GM12878 (cell line): Measurements from ENCODE around the gene RRP12. TPM values are rescaled to one million over a fixed set of nuclear protein-coding genes. Genes with fewer than 3 reads are reported as not detected.

ENCODE experiments used
- ATAC-seq: fragments of 200-7000 bp; cut with Tn5 transposase; 3 replicates; pipeline ENCODE4 v1.9.1; 2020; ENCODE audit warnings: mild to moderate bottlenecking, moderate library complexity
- BruUV-seq: library from RNA; stranded (reverse); fragments of 400-500 nt; replicated peaks from 2 replicates; lab custom pipeline; 2021; lab: Mats Ljungman, UMichigan
- CTCF ChIA-PET: fragments of 300-600 bp; sonication (Branson Sonifier 250); formaldehyde crosslinking; extraction: SDS; loops from one replicate; lab custom pipeline; 2021; ENCODE audit warnings: inconsistent platforms; lab: Yijun Ruan, JAX
- POLR2A ChIA-PET: fragments of 350-600 bp; formaldehyde crosslinking; extraction: SDS; loops from one replicate; lab custom pipeline; 2021; ENCODE audit warnings: inconsistent platforms; lab: Charles Lee
- RAD21 ChIA-PET: fragments of 300-600 bp; sonication (Branson Sonifier 250); formaldehyde crosslinking; loops from one replicate; lab custom pipeline; 2023; ENCODE audit warnings: antibody characterized with exemption; ENCODE audit not compliant: unreplicated experiment; lab: Charles Lee
- SMC1A ChIA-PET: fragments of 300-600 bp; sonication (Branson Sonifier 250); formaldehyde crosslinking; loops from one replicate; lab custom pipeline; 2023; ENCODE audit not compliant: unreplicated experiment, uncharacterized antibody; lab: Charles Lee
- DNase-seq: peaks from one replicate; pipeline ENCODE4 v3.0.0-alpha.2; 2011; ENCODE audit warnings: low read depth, low spot score
- FAIRE-seq: peaks from 3 replicates; lab custom pipeline; 2011; peaks lifted over from hg19 to GRCh38; lab: Jason Lieb, UNC
- H2AFZ ChIP-seq: 2 replicates; pipeline ENCODE4 v1.6.0; 2011; ENCODE audit warnings: low read depth, low read length, control low read depth; ENCODE audit not compliant: control insufficient read depth
- H3K27ac ChIP-seq: 2 replicates; pipeline ENCODE4 v1.5.1; 2011; ENCODE audit warnings: control low read depth; ENCODE audit not compliant: control insufficient read depth, insufficient read depth
- H3K27me3 ChIP-seq, 2 experiments: replicated peaks in 1 of 2; 2 replicates each; pipeline versions ENCODE4 v1.6.0 to v1.6.1; 2011; ENCODE audit warnings: low read length in 1 of 2; ENCODE audit not compliant: control insufficient read depth in 2 of 2, insufficient read depth in 2 of 2
- H3K36me3 ChIP-seq, 2 experiments: 2 replicates each; pipeline ENCODE4 v1.5.1; 2011; ENCODE audit warnings: low read length in 1 of 2; ENCODE audit not compliant: control insufficient read depth in 2 of 2, insufficient read depth in 2 of 2
- H3K4me1 ChIP-seq: 2 replicates; pipeline ENCODE4 v1.6.1; 2011; ENCODE audit warnings: mild to moderate bottlenecking, low read length, moderate library complexity, mixed read lengths; ENCODE audit not compliant: control insufficient read depth, insufficient read depth
- H3K4me2 ChIP-seq: 2 replicates; pipeline ENCODE4 v1.6.0; 2011; ENCODE audit warnings: control low read depth; ENCODE audit not compliant: control insufficient read depth, insufficient read depth
- H3K4me3 ChIP-seq: fragments of 200-600 bp; sonication (generic); 2 replicates; pipeline ENCODE4 v1.5.1; 2016
- H3K79me2 ChIP-seq: 2 replicates; pipeline ENCODE4 v1.6.0; 2011; ENCODE audit warnings: low read length; ENCODE audit not compliant: control insufficient read depth, insufficient read depth
- H3K9ac ChIP-seq: 2 replicates; pipeline ENCODE4 v1.8.0; 2011; ENCODE audit warnings: low read length, control low read depth, mixed read lengths; ENCODE audit not compliant: control insufficient read depth, insufficient read depth
- H3K9me3 ChIP-seq: replicated peaks from 3 replicates; pipeline ENCODE4 v1.5.1; 2011; ENCODE audit warnings: mild to moderate bottlenecking, low read length; ENCODE audit not compliant: control insufficient read depth, insufficient read depth
- H4K20me1 ChIP-seq: 2 replicates; pipeline ENCODE4 v1.6.0; 2011; ENCODE audit not compliant: control insufficient read depth, insufficient read depth
- BCL3 ChIP-seq: IDR thresholded peaks from 2 replicates; pipeline ENCODE4 v1.6.1; 2011; ENCODE audit warnings: borderline replicate concordance, low read depth, mild to moderate bottlenecking, moderate library complexity, low read length; ENCODE audit not compliant: insufficient read depth, poor library complexity, severe bottlenecking
- CBX3 ChIP-seq: fragments of 200-600 bp; sonication (generic); IDR thresholded peaks from 2 replicates; pipeline ENCODE4 v1.6.1; 2016; ENCODE audit warnings: low read depth, borderline replicate concordance
- E2F8 ChIP-seq: fragments of 450-650 bp; IDR thresholded peaks from 2 replicates; pipeline ENCODE4 v1.6.1; 2018; ENCODE audit warnings: mild to moderate bottlenecking, low read depth, moderate library complexity; ENCODE audit not compliant: partially characterized antibody
- ELK1 ChIP-seq: IDR thresholded peaks from 2 replicates; pipeline ENCODE4 v1.6.1; 2012; ENCODE audit warnings: low read depth, low read length, improper control_type of control experiment
- EP300 ChIP-seq, 2 experiments: fragments of 150-350 bp in 1 of 2; IDR thresholded peaks; 2 replicates each; pipeline ENCODE4 v1.6.1; 2011 to 2012; ENCODE audit warnings: low read depth in 2 of 2, low read length in 2 of 2, borderline replicate concordance in 1 of 2, improper control_type of control experiment in 1 of 2, inconsistent platforms in 1 of 2; ENCODE audit not compliant: control insufficient read depth in 1 of 2
- IKZF2 ChIP-seq, 2 experiments: fragments of 450-650 bp; IDR thresholded peaks; 2 replicates each; pipeline ENCODE4 v1.6.1; 2017; ENCODE audit warnings: mild to moderate bottlenecking in 2 of 2, moderate library complexity in 2 of 2
- MEF2A ChIP-seq: IDR thresholded peaks from 2 replicates; pipeline ENCODE4 v1.6.1; 2011; ENCODE audit warnings: low read depth, mild to moderate bottlenecking, low read length, moderate library complexity; ENCODE audit not compliant: insufficient read depth
- NFIC ChIP-seq: IDR thresholded peaks from 2 replicates; pipeline ENCODE4 v1.6.1; 2012; ENCODE audit warnings: low read depth, mild to moderate bottlenecking, inconsistent platforms, low read length, moderate library complexity
- PAX8 ChIP-seq: fragments of 450-650 bp; IDR thresholded peaks from 2 replicates; pipeline ENCODE4 v1.6.1; 2017; ENCODE audit warnings: mild to moderate bottlenecking, moderate library complexity
- POU2F2 ChIP-seq: IDR thresholded peaks from 3 replicates; pipeline ENCODE4 v1.6.1; 2011; ENCODE audit warnings: low read depth, mild to moderate bottlenecking, low read length, borderline replicate concordance
- RCOR1 ChIP-seq: conservative IDR thresholded peaks from 2 replicates; pipeline ENCODE4 v1.6.1; 2012; ENCODE audit warnings: low read depth, low read length, improper control_type of control experiment
- SREBF2 ChIP-seq: IDR thresholded peaks from 2 replicates; pipeline ENCODE4 v1.6.1; 2012; ENCODE audit warnings: mild to moderate bottlenecking, low read length
- WGBS: methylation state at CpG from one replicate; pipeline ENCODE4 v1.1.6; 2016; ENCODE audit warnings: low lambda C conversion rate; ENCODE audit not compliant: insufficient replicate concordance, insufficient coverage; ENCODE audit errors: missing lambda C conversion rate; 5-methylcytosine and 5-hydroxymethylcytosine counted together
- in situ Hi-C: fragments of 300-500 bp; cut with MboI; formaldehyde crosslinking; loops from 9 replicates; pipeline ENCODE4 v1.14.3; 2018; ENCODE audit warnings: mixed read lengths
- intact Hi-C: fragments of 100-400 bp; cut with micrococcal nuclease; formaldehyde crosslinking; loops from one replicate; pipeline ENCODE4 v1.14.2; 2022; ENCODE audit not compliant: unreplicated experiment
- polyA plus RNA-seq, 11 experiments: library from polyadenylated mRNA; depleted of rRNA in 4 of 11; unstranded in 6 of 11; stranded (reverse) in 5 of 11; fragments of >200 nt; fragmentation: Nextera tagmentation in 4 of 11; fragmentation: Illumina TruSeq in 1 of 11; extraction: Ambion mirVana in 4 of 11; extraction: Trizol in 1 of 11; gene quantifications; 1 replicate in 1 of 11; 2 replicates in 10 of 11; pipeline versions ENCODE4 v1.2.1 to v1.2.3, GENCODE V29; 2011 to 2016; ENCODE audit warnings: inconsistent platforms in 2 of 11, missing spikeins in 2 of 11, low read depth in 1 of 11
- total RNA-seq, 4 experiments: library from RNA; depleted of rRNA in 3 of 4; stranded (reverse); fragments of >200 nt in 3 of 4; fragmentation: Illumina TruSeq in 1 of 4; extraction: Trizol in 1 of 4; gene quantifications; 2 replicates each; pipeline versions ENCODE4 v1.2.1 to v1.2.3, GENCODE V29; 2013 to 2021
- TF ChIP-seq, protein P1 (sequence below): fragments of 450-650 bp; IDR thresholded peaks from 2 replicates; pipeline ENCODE4 v1.6.1; 2017; ENCODE audit warnings: mild to moderate bottlenecking, moderate library complexity

The RRP12 gene
- total and polyA plus RNA-seq, 10 of the 15 experiments (the other 5 are each of a cell fraction or from before 2014, with no cell fraction given) = 5.3 to 48.7 (median 16.8) TPM

- no peaks in the 10 kb centered on the region for H3K9me3 ChIP-seq
- FAIRE-seq = no peak
- H4K20me1 ChIP-seq = no peaks in the 10 kb centered on the region
- no peak overlapping the region for H3K9ac ChIP-seq
- no peak for DNase-seq
- ChIA-PET SMC1A (no interaction called here), POLR2A (no interaction called here), CTCF (interaction anchor here (3.9 kb wide), 1 partner anchor 78 kb away, joined by 26 read pairs; no protein-coding TSS in a partner anchor), RAD21 (interaction anchor here (1.8 kb wide), 1 partner anchor 78 kb away, joined by 4 read pairs; no protein-coding TSS in a partner anchor)
- no TSS peak for BruUV-seq
- ATAC-seq = no peak
- no peak overlapping the region for H3K4me2 ChIP-seq
- intact Hi-C loops (no loop called here), in situ Hi-C loops (no loop called here)
- H3K4me3 ChIP-seq = no peak overlapping the region
- H3K27ac ChIP-seq = no peak overlapping the region
- WGBS = 74% methylated on average over 6 of the region's 6 CpGs
- H3K4me1 ChIP-seq = no peaks in the 10 kb centered on the region
- no peak overlapping the region for H2AFZ ChIP-seq
- H3K27me3 ChIP-seq = no peaks in the 10 kb centered on the region
- H3K79me2 ChIP-seq = no peaks in the 10 kb centered on the region
- peaks cover 10 to 27% of the 10 kb centered on the region in 2 experiments for H3K36me3 ChIP-seq
- no peak for TF ChIP-seq CBX3
- TF ChIP-seq NFIC = no peak
- TF ChIP-seq MEF2A = no peak
- TF ChIP-seq, protein P1, sequence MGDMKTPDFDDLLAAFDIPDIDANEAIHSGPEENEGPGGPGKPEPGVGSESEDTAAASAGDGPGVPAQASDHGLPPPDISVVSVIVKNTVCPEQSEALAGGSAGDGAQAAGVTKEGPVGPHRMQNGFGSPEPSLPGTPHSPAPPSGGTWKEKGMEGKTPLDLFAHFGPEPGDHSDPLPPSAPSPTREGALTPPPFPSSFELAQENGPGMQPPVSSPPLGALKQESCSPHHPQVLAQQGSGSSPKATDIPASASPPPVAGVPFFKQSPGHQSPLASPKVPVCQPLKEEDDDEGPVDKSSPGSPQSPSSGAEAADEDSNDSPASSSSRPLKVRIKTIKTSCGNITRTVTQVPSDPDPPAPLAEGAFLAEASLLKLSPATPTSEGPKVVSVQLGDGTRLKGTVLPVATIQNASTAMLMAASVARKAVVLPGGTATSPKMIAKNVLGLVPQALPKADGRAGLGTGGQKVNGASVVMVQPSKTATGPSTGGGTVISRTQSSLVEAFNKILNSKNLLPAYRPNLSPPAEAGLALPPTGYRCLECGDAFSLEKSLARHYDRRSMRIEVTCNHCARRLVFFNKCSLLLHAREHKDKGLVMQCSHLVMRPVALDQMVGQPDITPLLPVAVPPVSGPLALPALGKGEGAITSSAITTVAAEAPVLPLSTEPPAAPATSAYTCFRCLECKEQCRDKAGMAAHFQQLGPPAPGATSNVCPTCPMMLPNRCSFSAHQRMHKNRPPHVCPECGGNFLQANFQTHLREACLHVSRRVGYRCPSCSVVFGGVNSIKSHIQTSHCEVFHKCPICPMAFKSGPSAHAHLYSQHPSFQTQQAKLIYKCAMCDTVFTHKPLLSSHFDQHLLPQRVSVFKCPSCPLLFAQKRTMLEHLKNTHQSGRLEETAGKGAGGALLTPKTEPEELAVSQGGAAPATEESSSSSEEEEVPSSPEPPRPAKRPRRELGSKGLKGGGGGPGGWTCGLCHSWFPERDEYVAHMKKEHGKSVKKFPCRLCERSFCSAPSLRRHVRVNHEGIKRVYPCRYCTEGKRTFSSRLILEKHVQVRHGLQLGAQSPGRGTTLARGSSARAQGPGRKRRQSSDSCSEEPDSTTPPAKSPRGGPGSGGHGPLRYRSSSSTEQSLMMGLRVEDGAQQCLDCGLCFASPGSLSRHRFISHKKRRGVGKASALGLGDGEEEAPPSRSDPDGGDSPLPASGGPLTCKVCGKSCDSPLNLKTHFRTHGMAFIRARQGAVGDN = no peak
- no peak for TF ChIP-seq E2F8
- TF ChIP-seq PAX8 = no peak
- TF ChIP-seq BCL3 = no peak
- no peak for TF ChIP-seq POU2F2
- TF ChIP-seq ELK1 = no peak
- TF ChIP-seq IKZF2 (IDR thresholded peaks at IDR 0.05) = no peak
- no peak for TF ChIP-seq SREBF2
- TF ChIP-seq RCOR1 = no peak
- no peak for TF ChIP-seq EP300 (IDR thresholded peaks at IDR 0.05; ENCODE audit: borderline replicate concordance in 1 of 2, control insufficient read depth in 1 of 2, low read depth in 2 of 2, low read length in 2 of 2)
Measured at GRCh38 chr10:97356318-97356914, 44.7 kb downstream of the RRP12 start.
